ENCODE data around the gene UNC5A.

Gene UNC5A

GRCh38 chr5:176853151-176853778 is 42.9 kb downstream of the UNC5A start:
- FAIRE-seq: no peak
- TF ChIP-seq, protein P1, sequence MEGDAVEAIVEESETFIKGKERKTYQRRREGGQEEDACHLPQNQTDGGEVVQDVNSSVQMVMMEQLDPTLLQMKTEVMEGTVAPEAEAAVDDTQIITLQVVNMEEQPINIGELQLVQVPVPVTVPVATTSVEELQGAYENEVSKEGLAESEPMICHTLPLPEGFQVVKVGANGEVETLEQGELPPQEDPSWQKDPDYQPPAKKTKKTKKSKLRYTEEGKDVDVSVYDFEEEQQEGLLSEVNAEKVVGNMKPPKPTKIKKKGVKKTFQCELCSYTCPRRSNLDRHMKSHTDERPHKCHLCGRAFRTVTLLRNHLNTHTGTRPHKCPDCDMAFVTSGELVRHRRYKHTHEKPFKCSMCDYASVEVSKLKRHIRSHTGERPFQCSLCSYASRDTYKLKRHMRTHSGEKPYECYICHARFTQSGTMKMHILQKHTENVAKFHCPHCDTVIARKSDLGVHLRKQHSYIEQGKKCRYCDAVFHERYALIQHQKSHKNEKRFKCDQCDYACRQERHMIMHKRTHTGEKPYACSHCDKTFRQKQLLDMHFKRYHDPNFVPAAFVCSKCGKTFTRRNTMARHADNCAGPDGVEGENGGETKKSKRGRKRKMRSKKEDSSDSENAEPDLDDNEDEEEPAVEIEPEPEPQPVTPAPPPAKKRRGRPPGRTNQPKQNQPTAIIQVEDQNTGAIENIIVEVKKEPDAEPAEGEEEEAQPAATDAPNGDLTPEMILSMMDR (IDR thresholded peaks at IDR 0.05; ENCODE audit: insufficient read depth, missing control alignments): no peak
- no peak for DNase-seq (ENCODE audit: insufficient read length, low spot score)

GRCh38 chr5:176854164-176854563 is 43.8 kb downstream of the UNC5A start:
- DNase-seq (ENCODE audit: insufficient read length, low spot score) (no peak), FAIRE-seq (no peak)
- TF ChIP-seq, protein P1 (IDR thresholded peaks at IDR 0.05; ENCODE audit: insufficient read depth, missing control alignments): no peak

DNA sequence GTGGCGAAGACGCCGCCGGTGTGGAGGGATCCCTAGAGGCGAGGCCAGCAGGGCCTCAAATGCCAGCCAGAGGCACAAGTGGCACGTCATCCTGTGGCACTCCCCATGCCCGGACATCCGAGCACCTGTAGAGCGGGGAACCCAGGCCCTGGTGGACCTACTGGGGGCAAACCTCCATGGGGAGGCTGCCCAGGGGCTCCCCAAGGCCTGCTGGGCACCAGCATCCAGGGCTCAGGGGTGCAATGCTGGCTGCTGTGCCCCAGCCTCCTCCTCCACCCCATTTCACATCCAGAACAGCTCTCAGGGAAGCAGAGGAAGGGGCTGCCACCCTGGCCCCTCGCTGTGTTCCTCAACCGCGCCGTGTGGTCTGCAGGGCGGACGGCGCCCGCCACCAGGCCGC is 45.2 kb downstream of the UNC5A start:
- TF ChIP-seq, protein P1 (IDR thresholded peaks at IDR 0.05; ENCODE audit: insufficient read depth, missing control alignments): no peak
- no peak for FAIRE-seq
- DNase-seq (ENCODE audit: insufficient read length, low spot score): no peak

GRCh38 chr5:176856746-176857145 is 46.4 kb downstream of the UNC5A start:
- no peak for FAIRE-seq
- TF ChIP-seq, protein P1 (IDR thresholded peaks at IDR 0.05; ENCODE audit: insufficient read depth, missing control alignments): no peak

DNA sequence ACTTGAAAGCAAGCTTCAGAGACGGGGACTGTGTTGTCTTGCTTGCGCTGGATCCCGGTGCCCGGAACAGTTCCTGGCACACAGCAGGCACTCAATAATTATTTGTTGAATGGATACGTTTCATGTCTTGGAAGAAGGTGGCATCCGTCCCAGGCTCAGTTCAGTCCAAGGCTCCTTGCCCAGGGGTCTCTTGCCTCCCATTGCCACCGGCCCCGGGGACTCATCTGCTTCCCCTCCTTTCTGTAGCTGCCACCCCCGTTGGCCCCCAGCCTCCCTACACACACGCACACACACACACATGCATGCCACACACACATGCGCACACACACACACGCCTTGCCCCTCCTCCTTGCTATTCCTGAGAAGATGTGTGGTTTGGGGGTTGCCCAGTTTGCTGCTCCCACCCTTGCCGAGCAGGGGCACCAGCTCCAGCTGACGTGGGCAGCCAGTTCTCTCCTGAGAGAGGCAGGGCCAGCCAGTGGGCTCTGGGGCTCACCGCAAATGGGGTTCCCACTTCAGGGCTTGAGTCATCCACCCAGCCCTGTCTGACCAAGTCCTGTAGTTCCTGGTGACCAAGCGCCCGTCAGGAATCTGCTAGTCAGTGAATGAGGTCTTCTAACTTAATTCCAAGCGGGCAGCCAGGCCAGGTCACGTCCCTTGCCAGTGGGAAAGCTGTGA is 47.0 kb downstream of the UNC5A start:
- TF ChIP-seq, protein P1 (IDR thresholded peaks at IDR 0.05; ENCODE audit: insufficient read depth, missing control alignments): no peak
- no peak for FAIRE-seq
- DNase-seq (ENCODE audit: insufficient read length, low spot score): no peak

More at GRCh38 chr5:176856746-176857145, 46.4 kb downstream of the UNC5A start:
- no peak for DNase-seq (ENCODE audit: insufficient read length, low spot score)

DNA sequence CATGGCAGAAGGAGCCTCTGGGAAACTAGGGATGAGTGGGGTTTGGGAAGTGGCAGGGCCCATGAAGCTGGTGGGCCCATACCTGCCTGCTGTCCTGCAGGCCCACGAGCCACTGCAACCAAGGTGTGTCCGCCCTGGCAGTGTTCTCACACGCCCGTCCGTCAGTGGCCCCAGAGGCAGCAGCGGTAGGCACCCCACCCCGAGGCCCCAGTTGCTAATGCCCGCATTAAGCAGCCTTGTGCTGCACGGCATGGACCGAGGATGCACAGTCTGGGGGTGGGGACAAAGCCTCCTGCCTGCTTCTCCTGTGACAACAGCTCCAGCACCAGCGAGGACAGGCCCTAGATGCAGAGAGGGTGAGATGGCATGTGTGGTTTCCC is 47.5 kb downstream of the UNC5A start:
- TF ChIP-seq, protein P1 (IDR thresholded peaks at IDR 0.05; ENCODE audit: insufficient read depth, missing control alignments): no peak
- FAIRE-seq (no peak), DNase-seq (ENCODE audit: insufficient read length, low spot score) (no peak)

DNA sequence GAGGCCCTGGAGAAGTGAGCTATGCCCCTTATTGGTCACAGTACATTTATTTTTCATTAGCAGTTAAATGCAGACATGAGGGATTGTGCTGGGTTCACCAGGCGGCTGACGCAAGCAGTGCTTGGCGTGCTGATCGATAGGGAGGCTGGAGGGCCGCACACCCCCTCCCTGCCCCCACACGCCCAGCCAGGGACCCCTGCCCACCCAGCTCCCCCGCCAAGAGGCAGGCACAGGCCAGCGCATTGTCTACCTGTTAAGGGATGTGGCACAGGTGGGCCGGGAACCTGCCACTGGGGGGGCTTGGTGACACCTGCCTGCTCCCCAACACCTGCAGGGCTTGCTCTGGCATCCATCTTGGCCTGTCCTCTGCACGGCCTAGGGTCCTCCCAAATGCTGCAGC is 49.6 kb downstream of the UNC5A start:
- TF ChIP-seq, protein P1 (IDR thresholded peaks at IDR 0.05; ENCODE audit: insufficient read depth, missing control alignments): no peak
- DNase-seq (ENCODE audit: insufficient read length, low spot score) (no peak), FAIRE-seq (no peak)

All from D721Med (cell line).